ENCODE results near the gene LXN. TPM values are rescaled to one million over a fixed set of nuclear protein-coding genes. Genes with fewer than 3 reads are reported as not detected.

The LXN gene
- total and polyA plus RNA-seq, 2 of the 4 experiments (the other 2 are of a cell fraction), result 93.6 to 155 TPM

DNA sequence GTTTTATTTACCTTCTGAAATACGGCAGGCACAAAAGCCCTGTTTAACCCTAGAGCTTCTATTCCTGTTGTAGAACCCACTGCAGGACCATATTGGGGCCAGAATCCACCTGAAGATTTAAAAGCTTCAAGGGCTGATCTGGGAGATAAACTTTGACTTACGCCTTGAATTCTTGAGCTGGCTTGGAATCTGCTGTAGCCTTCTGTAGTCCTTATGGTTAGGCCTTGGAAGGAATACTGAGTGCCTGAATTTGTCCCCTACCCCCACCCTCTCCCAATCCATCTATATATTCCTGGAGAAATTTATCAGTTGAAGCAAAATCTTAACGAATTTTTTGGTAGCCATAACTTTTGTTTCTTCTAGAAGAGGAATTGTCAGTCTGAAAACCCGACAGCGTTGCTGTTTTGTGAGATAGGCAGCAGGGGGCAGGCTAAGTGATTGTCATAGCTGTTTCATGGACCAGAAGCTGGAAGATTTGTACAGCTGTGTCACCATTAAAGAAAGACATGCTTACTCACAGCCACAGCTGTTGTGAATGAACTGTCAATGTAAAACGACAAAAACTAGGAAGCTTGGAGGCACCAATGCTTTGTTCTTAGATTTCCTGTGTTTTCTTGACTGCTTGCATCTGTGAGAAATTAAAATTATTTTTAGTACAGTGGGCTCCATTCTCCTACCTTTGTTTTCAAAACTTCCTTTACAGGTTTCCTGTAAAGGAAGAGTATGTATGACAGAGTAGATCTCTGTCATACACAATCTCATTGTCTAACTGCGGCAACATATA is 12.8 kb downstream of the LXN start:
- Histone ChIP-seq H2BK5ac (ENCODE audit: low read depth, low read length, poor library complexity, severe bottlenecking) (no peak overlapping the region), H3K36me3 (ENCODE audit: control insufficient read depth, insufficient read depth, low read length) (peaks cover 27% of the 10 kb centered on the region), H3K9me1 (ENCODE audit: insufficient read depth, low read length) (no peaks in the 10 kb centered on the region), H4K5ac (ENCODE audit: low read depth, low read length) (peak overlapping the region; percentile 5; the same call in 1 of the 2 replicates), H2BK120ac (ENCODE audit: low read depth, low read length) (no peak overlapping the region), H3K4me1 (ENCODE audit: control insufficient read depth, insufficient read depth, low read length) (no peaks in the 10 kb centered on the region), H3K14ac (replicated peaks; ENCODE audit: low read depth, low read length) (no peak overlapping the region), H3K18ac (ENCODE audit: low read depth, low read length) (no peak overlapping the region), H3K4me2 (ENCODE audit: low read depth, low read length) (no peak overlapping the region), H3K27me3 (ENCODE audit: control insufficient read depth, insufficient read depth, low read length) (no peaks in the 10 kb centered on the region), H3K23ac (ENCODE audit: low read depth, low read length) (no peak overlapping the region), H3K9me3 (ENCODE audit: control insufficient read depth, insufficient read depth, low read length) (no peaks in the 10 kb centered on the region), H2BK15ac (ENCODE audit: low read depth, low read length) (no peak overlapping the region), H3K4ac (ENCODE audit: low read depth, low read length) (no peak overlapping the region), H2AK5ac (ENCODE audit: low read depth, low read length) (no peak overlapping the region), H3K79me1 (ENCODE audit: low read depth in 1 of 2, low read length in 2 of 2) (peaks cover 3 to 8% of the 10 kb centered on the region in 2 experiments; a peak in 1 of 4 replicates), H2AFZ (replicated peaks; ENCODE audit: low read length, poor library complexity) (no peak overlapping the region), H4K8ac (ENCODE audit: low read depth in 2 of 2, low read length in 2 of 2) (no peak overlapping the region), H4K20me1 (ENCODE audit: insufficient read depth, low read length) (no peaks in the 10 kb centered on the region), H3K9ac (ENCODE audit: low read depth, low read length) (no peak overlapping the region), H3K4me3 (ENCODE audit: insufficient read depth, low read depth, low read length) (no peak overlapping the region), H2AK9ac (replicated peaks; ENCODE audit: low read depth, low read length, poor library complexity) (no peak overlapping the region), H3K27ac (ENCODE audit: insufficient read depth, low read length) (no peak overlapping the region), H2BK20ac (ENCODE audit: low read depth, low read length) (no peak overlapping the region), H4K91ac (ENCODE audit: insufficient read depth, low read depth, low read length) (no peak overlapping the region), H3K56ac (ENCODE audit: extremely low read depth, insufficient read depth, low read length) (no peak overlapping the region)
- dilution Hi-C loops (cut with HindIII; ENCODE audit: low sequenced_read_pairs, unreplicated experiment) (no loop called here), in situ Hi-C loops (cut with MboI; ENCODE audit: low sequenced_read_pairs) (loop anchor here (5.0 kb wide), 2 partner anchors 63 to 133 kb away; no protein-coding TSS in a partner anchor), intact Hi-C loops (cut with micrococcal nuclease) (loop anchor here (1.0 to 10.0 kb wide), 3 partner anchors 67 to 595 kb away; no protein-coding TSS in a partner anchor)
- DNase-seq (peak; percentile 86), ATAC-seq (ENCODE audit: low read depth) (peak; percentile 96)
- WGBS, 2 experiments (ENCODE audit: extremely low coverage in 2 of 2, insufficient read length in 1 of 2), result no CpG with 5 or more reads among the region's 7 CpGs
- CTCF ChIA-PET, result interaction anchor here (0.6 to 3.8 kb wide), 19 partner anchors 9 to 1668 kb away, joined by 3 to 69 read pairs (median 4); partner anchors contain the start of genes GFM1 and LXN
- POLR2A ChIA-PET (ENCODE audit: unreplicated experiment), result interaction anchor here (1.1 kb wide), 1 partner anchor 129 kb away, joined by 3 read pairs; no protein-coding TSS in a partner anchor
- BruUV-seq (replicated peaks), result no TSS peak
- TF ChIP-seq NFE2L2 (IDR thresholded peaks at IDR 0.05; ENCODE audit: low read depth, low read length), result peak; percentile 27; the same call in 1 of the 2 replicates
- peak; percentile 95 for TF ChIP-seq SMC3 (IDR thresholded peaks at IDR 0.05; ENCODE audit: low read depth, low read length)
- TF ChIP-seq RCOR1 (IDR thresholded peaks at IDR 0.05; ENCODE audit: insufficient replicate concordance, low read length), result no peak
- TF ChIP-seq MXI1 (IDR thresholded peaks at IDR 0.05; ENCODE audit: borderline replicate concordance, low read depth, low read length), result peak; percentile 86
- peak; percentile 75 for TF ChIP-seq RAD21 (IDR thresholded peaks at IDR 0.05; ENCODE audit: low read length)
- TF ChIP-seq MAZ (IDR thresholded peaks at IDR 0.05; ENCODE audit: borderline replicate concordance, low read depth, low read length), result no peak
- no peak for TF ChIP-seq RFX5 (IDR thresholded peaks at IDR 0.05; ENCODE audit: low read depth, low read length)
- no peak for TF ChIP-seq POLR2A (IDR thresholded peaks at IDR 0.05; ENCODE audit: low read depth, low read length)
- TF ChIP-seq, protein P1, sequence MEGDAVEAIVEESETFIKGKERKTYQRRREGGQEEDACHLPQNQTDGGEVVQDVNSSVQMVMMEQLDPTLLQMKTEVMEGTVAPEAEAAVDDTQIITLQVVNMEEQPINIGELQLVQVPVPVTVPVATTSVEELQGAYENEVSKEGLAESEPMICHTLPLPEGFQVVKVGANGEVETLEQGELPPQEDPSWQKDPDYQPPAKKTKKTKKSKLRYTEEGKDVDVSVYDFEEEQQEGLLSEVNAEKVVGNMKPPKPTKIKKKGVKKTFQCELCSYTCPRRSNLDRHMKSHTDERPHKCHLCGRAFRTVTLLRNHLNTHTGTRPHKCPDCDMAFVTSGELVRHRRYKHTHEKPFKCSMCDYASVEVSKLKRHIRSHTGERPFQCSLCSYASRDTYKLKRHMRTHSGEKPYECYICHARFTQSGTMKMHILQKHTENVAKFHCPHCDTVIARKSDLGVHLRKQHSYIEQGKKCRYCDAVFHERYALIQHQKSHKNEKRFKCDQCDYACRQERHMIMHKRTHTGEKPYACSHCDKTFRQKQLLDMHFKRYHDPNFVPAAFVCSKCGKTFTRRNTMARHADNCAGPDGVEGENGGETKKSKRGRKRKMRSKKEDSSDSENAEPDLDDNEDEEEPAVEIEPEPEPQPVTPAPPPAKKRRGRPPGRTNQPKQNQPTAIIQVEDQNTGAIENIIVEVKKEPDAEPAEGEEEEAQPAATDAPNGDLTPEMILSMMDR (conservative IDR thresholded peaks at IDR 0.05; ENCODE audit: low read depth, low read length), result peak; percentile 76

Measured in IMR-90 (cell line).